Effector memory CD8-positive, alpha-beta T cell (primary cell): Measurements from ENCODE around the gene CPE.

Experiments
- ATAC-seq: fragments of 150-1000 bp; cut with Tn5 transposase; replicated peaks from 2 replicates; pipeline ENCODE4 v1.10.0; 2021; ENCODE audit warnings: mild to moderate bottlenecking, moderate library complexity
- DNase-seq, 3 experiments: peaks; one replicate each; pipeline ENCODE4 v3.0.0; 2021
- H3K27ac Mint-ChIP-seq, 2 donors: one replicate each; pipeline ENCODE4 v1.8.0; 2022; ENCODE audit warnings: mild to moderate bottlenecking in 2 of 2, mixed read lengths in 2 of 2, moderate library complexity in 2 of 2
- H3K27me3 Mint-ChIP-seq, 2 donors: one replicate each; pipeline ENCODE4 v1.8.0; 2022; ENCODE audit warnings: mixed read lengths in 2 of 2
- H3K36me3 Mint-ChIP-seq: one replicate; pipeline ENCODE4 v1.8.0; 2022; ENCODE audit warnings: mild to moderate bottlenecking, moderate library complexity, mixed read lengths; ENCODE audit not compliant: insufficient read depth
- H3K4me1 Mint-ChIP-seq, 2 donors: one replicate each; pipeline ENCODE4 v1.8.0; 2022; ENCODE audit warnings: low read depth in 2 of 2, mixed read lengths in 2 of 2
- H3K4me3 Mint-ChIP-seq, 2 donors: one replicate each; pipeline ENCODE4 v1.8.0; 2022; ENCODE audit warnings: mild to moderate bottlenecking in 2 of 2, mixed read lengths in 2 of 2, moderate library complexity in 2 of 2
- H3K9me3 Mint-ChIP-seq, 2 donors: one replicate each; pipeline ENCODE4 v1.8.0; 2022; ENCODE audit warnings: mixed read lengths in 2 of 2

CPE gene

GRCh38 chr4:165402375-165402774 lies 23.6 kb downstream of the CPE start:
- DNase-seq (no peak), ATAC-seq (no peak)
- H3K27ac Mint-ChIP-seq = no peak overlapping the region
- H3K27me3 Mint-ChIP-seq = peaks cover 9 to 10% of the 10 kb centered on the region in 2 donors
- H3K4me1 Mint-ChIP-seq = no peaks in the 10 kb centered on the region
- H3K4me3 Mint-ChIP-seq = no peak overlapping the region
- H3K9me3 Mint-ChIP-seq = no peaks in the 10 kb centered on the region
- H3K36me3 Mint-ChIP-seq = no peaks in the 10 kb centered on the region

DNA sequence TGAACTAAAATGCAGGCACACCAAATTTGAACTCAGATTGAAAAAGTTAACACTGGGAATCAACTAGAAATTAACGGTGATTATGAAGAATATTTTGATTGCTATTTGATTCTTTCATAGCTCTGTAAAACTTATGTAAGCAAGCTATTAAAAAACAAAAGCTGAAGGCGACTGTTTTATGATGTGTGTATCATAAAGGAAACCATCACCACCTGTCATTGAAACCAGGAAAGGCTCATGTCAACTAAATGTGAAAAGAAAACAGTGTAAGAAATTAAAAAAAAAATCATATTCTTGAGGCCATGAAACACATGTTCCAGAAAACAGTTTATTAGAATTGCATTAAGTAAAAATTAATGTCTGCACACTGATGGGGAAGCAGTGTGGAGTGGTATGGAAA lies 24.2 kb downstream of the CPE start:
- no peaks in the 10 kb centered on the region for H3K36me3 Mint-ChIP-seq
- H3K27me3 Mint-ChIP-seq = peaks cover 10 to 11% of the 10 kb centered on the region in 2 donors
- no peaks in the 10 kb centered on the region for H3K4me1 Mint-ChIP-seq
- H3K27ac Mint-ChIP-seq = no peak overlapping the region
- H3K4me3 Mint-ChIP-seq = no peak overlapping the region
- ATAC-seq (no peak), DNase-seq (no peak)
- H3K9me3 Mint-ChIP-seq = no peaks in the 10 kb centered on the region

DNA sequence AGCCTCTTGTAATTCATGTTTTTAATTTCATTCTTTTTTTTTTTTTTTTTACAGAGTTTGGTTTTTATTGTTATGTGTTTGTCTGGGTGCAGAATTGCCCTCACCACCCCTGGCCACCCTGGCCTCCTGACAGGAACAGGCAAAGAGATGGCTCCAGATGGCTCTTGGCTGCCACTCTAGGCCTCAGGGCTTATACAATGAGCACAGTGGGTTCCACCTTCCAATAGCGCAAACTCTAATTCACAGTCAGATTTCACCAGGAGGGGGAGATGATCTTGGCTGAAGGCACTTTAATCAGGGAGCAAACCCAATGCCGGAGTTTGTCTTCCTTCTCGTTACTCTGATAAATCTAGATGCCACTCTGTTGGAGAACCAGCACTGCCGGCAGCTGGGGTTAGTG lies 24.8 kb downstream of the CPE start:
- H3K27me3 Mint-ChIP-seq = peaks cover 13 to 16% of the 10 kb centered on the region in 2 donors
- H3K36me3 Mint-ChIP-seq = no peaks in the 10 kb centered on the region
- no peak overlapping the region for H3K4me3 Mint-ChIP-seq
- DNase-seq = no peak
- H3K27ac Mint-ChIP-seq = no peak overlapping the region
- no peaks in the 10 kb centered on the region for H3K9me3 Mint-ChIP-seq
- no peaks in the 10 kb centered on the region for H3K4me1 Mint-ChIP-seq
- ATAC-seq = no peak

GRCh38 chr4:165404080-165404479 lies 25.3 kb downstream of the CPE start:
- H3K9me3 Mint-ChIP-seq = no peaks in the 10 kb centered on the region
- no peak overlapping the region for H3K4me3 Mint-ChIP-seq
- ATAC-seq (no peak), DNase-seq (no peak)
- peaks cover 17 to 21% of the 10 kb centered on the region in 2 donors for H3K27me3 Mint-ChIP-seq
- H3K36me3 Mint-ChIP-seq = no peaks in the 10 kb centered on the region
- H3K27ac Mint-ChIP-seq = no peak overlapping the region
- no peaks in the 10 kb centered on the region for H3K4me1 Mint-ChIP-seq

DNA sequence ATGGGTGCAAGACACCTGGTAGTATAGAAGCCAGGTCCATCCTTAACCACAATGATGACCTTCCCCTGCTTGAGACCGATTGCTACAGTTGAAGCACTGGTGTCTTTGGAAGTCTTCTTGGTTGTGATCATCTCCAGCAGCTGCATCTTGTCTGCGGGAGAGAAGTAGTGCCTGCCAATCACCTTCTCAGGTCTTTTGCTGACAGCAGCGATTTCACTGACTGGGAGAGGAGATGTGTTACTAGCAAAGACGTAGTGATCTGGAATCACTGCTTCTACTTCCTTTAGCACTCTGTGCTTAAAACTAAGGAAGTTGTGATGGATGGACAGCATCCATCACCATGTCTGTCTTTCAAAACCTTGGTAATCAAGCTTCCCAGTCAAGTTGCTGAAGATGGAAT lies 25.9 kb downstream of the CPE start:
- DNase-seq (no peak), ATAC-seq (no peak)
- Mint-ChIP-seq H3K4me1 (no peaks in the 10 kb centered on the region), H3K4me3 (no peak overlapping the region), H3K27ac (no peak overlapping the region), H3K27me3 (peaks cover 18 to 24% of the 10 kb centered on the region in 2 donors), H3K36me3 (no peaks in the 10 kb centered on the region), H3K9me3 (no peaks in the 10 kb centered on the region)

GRCh38 chr4:165410214-165410613 lies 31.4 kb downstream of the CPE start:
- Mint-ChIP-seq H3K9me3 (no peaks in the 10 kb centered on the region), H3K4me3 (no peak overlapping the region), H3K27me3 (peaks cover 37 to 40% of the 10 kb centered on the region in 2 donors), H3K27ac (no peak overlapping the region), H3K4me1 (no peaks in the 10 kb centered on the region), H3K36me3 (no peaks in the 10 kb centered on the region)
- no peak for ATAC-seq
- no peak for DNase-seq

- ATAC-seq (no peak), DNase-seq (no peak)
- H3K27ac Mint-ChIP-seq = no peak overlapping the region
- H3K4me3 Mint-ChIP-seq = no peak overlapping the region
- H3K36me3 Mint-ChIP-seq = no peaks in the 10 kb centered on the region
- H3K27me3 Mint-ChIP-seq = peaks cover 29 to 32% of the 10 kb centered on the region in 2 donors
- no peaks in the 10 kb centered on the region for H3K9me3 Mint-ChIP-seq
- no peaks in the 10 kb centered on the region for H3K4me1 Mint-ChIP-seq
These were observed 37.1 kb downstream of the CPE start for GRCh38 chr4:165415910-165416309.

DNA sequence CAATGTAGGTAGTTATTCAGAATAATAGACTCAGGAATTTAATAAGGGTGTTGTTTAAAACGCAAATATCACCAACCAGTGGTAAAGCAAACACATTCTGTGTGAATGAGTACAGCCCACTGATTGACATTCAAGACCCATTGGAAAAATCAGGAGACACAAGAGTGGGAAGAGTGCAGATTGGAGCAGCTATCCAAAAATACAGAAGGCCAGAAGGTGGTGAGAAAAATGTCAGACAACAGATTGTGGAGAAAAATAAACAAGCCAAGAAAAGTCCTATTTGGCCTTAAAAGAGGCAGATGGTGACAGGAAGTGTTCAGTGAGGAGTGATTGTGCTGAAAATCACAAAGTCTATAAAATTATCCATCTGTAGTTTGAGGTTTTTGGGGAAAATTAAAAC lies 39.3 kb downstream of the CPE start:
- Mint-ChIP-seq H3K4me3 (no peak overlapping the region), H3K27me3 (peaks cover 18 to 23% of the 10 kb centered on the region in 2 donors), H3K36me3 (no peaks in the 10 kb centered on the region), H3K9me3 (no peaks in the 10 kb centered on the region), H3K4me1 (no peaks in the 10 kb centered on the region), H3K27ac (no peak overlapping the region)
- ATAC-seq (no peak), DNase-seq (no peak)

GRCh38 chr4:165425629-165426028 lies 46.8 kb downstream of the CPE start:
- no peak for DNase-seq
- peaks cover 0 to 8% of the 10 kb centered on the region in 2 donors for H3K4me1 Mint-ChIP-seq

DNA sequence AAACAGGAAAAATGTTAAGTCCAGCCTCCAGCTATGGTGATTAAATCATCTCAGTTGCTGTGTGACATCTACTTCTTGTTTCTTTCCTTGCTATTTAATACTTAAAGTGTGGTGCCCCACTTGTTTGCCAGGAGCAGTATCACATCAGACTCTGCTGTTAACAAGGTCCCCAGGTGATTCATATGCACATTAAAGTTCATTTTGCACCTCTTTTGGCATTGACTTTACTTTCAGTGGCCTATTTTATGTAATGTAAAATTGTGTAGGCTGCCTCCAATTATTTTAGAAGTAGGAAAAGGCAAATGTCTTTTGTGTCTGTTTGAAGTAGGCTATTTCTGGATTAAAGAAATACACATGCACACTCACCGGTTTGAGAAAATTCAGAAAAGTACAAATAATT lies 47.5 kb downstream of the CPE start:
- no peaks in the 10 kb centered on the region for H3K36me3 Mint-ChIP-seq
- peaks cover 11 to 17% of the 10 kb centered on the region in 2 donors for H3K27me3 Mint-ChIP-seq
- H3K9me3 Mint-ChIP-seq = no peaks in the 10 kb centered on the region
- ATAC-seq = no peak
- H3K27ac Mint-ChIP-seq = peak overlapping the region in 1 of 2 donors; percentile 44
- H3K4me1 Mint-ChIP-seq = peaks cover 0 to 8% of the 10 kb centered on the region in 2 donors
- H3K4me3 Mint-ChIP-seq = peak overlapping the region in 1 of 2 donors; percentile 11
- DNase-seq = no peak

More at GRCh38 chr4:165425629-165426028, 46.8 kb downstream of the CPE start:
- H3K4me3 Mint-ChIP-seq = no peak overlapping the region
- H3K27ac Mint-ChIP-seq = no peak overlapping the region
- H3K27me3 Mint-ChIP-seq = peaks cover 6 to 16% of the 10 kb centered on the region in 2 donors
- H3K36me3 Mint-ChIP-seq = no peaks in the 10 kb centered on the region
- no peak for ATAC-seq
- H3K9me3 Mint-ChIP-seq = no peaks in the 10 kb centered on the region

- no peak overlapping the region for H3K27ac Mint-ChIP-seq
- H3K27me3 Mint-ChIP-seq = peaks cover 15 to 17% of the 10 kb centered on the region in 2 donors
- H3K4me1 Mint-ChIP-seq = peaks cover 0 to 8% of the 10 kb centered on the region in 2 donors
- ATAC-seq = no peak
- peak overlapping the region in 1 of 2 donors; percentile 11 for H3K4me3 Mint-ChIP-seq
- no peak for DNase-seq
- no peaks in the 10 kb centered on the region for H3K9me3 Mint-ChIP-seq
- no peaks in the 10 kb centered on the region for H3K36me3 Mint-ChIP-seq
These were observed 48.0 kb downstream of the CPE start for GRCh38 chr4:165426823-165427222.

DNA sequence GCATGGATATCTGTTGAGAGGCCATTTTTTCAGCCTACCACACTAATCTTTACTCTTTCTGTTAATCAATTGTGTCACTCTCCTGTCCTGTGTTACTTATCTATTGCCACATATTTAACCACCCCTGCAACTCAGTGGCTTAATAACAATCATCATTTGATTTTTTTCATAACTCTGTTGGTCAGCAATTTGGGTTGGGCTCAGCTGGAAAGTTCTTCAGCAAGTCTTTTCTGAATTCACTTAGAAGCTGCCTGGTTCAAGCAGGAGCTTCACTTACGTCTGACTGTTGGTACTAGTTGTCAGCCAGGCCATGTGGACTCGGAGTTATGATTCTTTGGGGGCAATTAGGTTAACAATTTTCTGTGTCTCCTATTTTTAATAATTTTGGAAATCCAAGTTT lies 50.1 kb downstream of the CPE start:
- Mint-ChIP-seq H3K9me3 (no peaks in the 10 kb centered on the region), H3K36me3 (no peaks in the 10 kb centered on the region), H3K27me3 (peaks cover 27 to 31% of the 10 kb centered on the region in 2 donors), H3K4me3 (no peak overlapping the region), H3K4me1 (peaks cover 0 to 8% of the 10 kb centered on the region in 2 donors), H3K27ac (no peak overlapping the region)
- DNase-seq (no peak), ATAC-seq (no peak)

DNA sequence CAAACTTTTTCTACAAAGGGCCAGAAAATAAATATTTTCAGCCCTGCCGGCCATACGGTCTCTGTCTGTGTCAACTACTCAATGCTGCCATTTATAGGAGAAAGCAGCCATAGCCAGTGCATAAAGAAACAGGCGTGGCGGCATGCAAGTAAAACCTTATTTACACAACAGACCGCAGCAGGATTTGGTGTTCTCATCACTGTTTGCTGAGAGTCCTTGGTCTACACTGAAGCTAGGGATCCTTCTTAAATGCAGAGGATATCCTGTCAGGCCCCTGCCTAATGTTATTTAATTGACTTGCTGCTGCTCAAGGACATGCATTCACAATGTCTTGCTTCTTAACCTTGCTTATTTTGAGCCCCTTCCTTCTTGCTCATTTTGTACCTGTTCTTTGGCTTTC lies 54.7 kb downstream of the CPE start:
- no peaks in the 10 kb centered on the region for H3K9me3 Mint-ChIP-seq
- no peak for DNase-seq
- no peak overlapping the region for H3K4me3 Mint-ChIP-seq
- H3K36me3 Mint-ChIP-seq = no peaks in the 10 kb centered on the region
- no peak for ATAC-seq
- no peak overlapping the region for H3K27ac Mint-ChIP-seq
- peaks cover 20 to 27% of the 10 kb centered on the region in 2 donors for H3K27me3 Mint-ChIP-seq
- no peaks in the 10 kb centered on the region for H3K4me1 Mint-ChIP-seq

DNA sequence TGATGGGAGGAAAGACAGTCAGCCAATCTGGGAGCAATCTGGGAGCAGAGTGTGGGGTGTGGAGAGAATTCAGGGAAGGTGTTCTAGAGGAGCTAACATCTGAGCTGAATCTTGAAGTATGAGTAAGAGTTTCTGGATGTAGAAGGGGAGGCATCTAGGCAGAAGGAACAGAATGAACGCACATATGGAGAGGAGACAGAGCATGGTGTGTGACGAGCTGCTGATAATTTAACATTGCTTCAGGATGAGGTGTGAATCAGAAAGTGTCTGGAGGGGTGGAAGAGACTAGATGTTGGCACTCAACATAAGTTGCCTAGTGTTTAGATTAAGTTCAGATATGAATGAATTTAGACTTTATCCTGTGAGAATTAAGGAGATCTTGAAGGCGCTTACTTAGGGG lies 58.9 kb downstream of the CPE start:
- H3K27ac Mint-ChIP-seq = no peak overlapping the region
- no peaks in the 10 kb centered on the region for H3K4me1 Mint-ChIP-seq
- H3K27me3 Mint-ChIP-seq = peaks cover 5 to 14% of the 10 kb centered on the region in 2 donors
- no peaks in the 10 kb centered on the region for H3K9me3 Mint-ChIP-seq
- H3K4me3 Mint-ChIP-seq = no peak overlapping the region
- no peaks in the 10 kb centered on the region for H3K36me3 Mint-ChIP-seq
- no peak for DNase-seq
- ATAC-seq = no peak

DNA sequence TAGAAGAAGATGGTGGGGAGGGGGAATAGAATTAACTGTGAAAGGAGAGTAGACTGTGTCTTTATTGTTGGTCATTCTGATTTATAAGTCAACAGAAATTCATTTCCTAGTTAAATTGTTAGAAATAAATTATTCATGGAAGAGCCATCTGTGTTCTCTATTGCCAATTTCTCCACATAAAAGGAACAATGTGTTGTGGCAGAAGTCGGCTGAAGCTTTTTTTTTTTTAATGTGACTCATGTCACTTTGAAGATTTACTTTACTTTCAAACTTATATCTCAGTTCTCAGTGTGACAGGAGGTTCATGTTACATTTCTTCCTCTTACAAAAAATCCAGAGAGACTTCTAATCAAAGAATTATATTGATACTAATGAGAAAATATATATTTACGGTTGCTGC lies 60.5 kb downstream of the CPE start:
- Mint-ChIP-seq H3K4me3 (no peak overlapping the region), H3K9me3 (no peaks in the 10 kb centered on the region), H3K4me1 (peaks cover 0 to 6% of the 10 kb centered on the region in 2 donors), H3K27ac (no peak overlapping the region), H3K27me3 (peaks cover 2 to 6% of the 10 kb centered on the region in 2 donors), H3K36me3 (no peaks in the 10 kb centered on the region)
- ATAC-seq (no peak), DNase-seq (no peak)
